Measurements from ENCODE around the gene SCN7A. TPM values are rescaled to one million over a fixed set of nuclear protein-coding genes. Genes with fewer than 3 reads are reported as not detected.

SCN7A gene
- total and polyA plus RNA-seq, 8 donors, result 21.9 to 112 (median 91.0) TPM

- peaks cover 0 to 11% of the 10 kb centered on the region in 2 donors for H3K4me1 ChIP-seq
- no peak overlapping the region for H3K4me3 ChIP-seq
- H3K36me3 ChIP-seq, result no peaks in the 10 kb centered on the region
- H3K27ac ChIP-seq, result peak overlapping the region in 1 of 2 donors; percentile 65
- no peaks in the 10 kb centered on the region for H3K9me3 ChIP-seq
- no peak for TF ChIP-seq CTCF (IDR thresholded peaks at IDR 0.05)
- peaks cover 0 to 18% of the 10 kb centered on the region in 2 donors for H3K27me3 ChIP-seq
- intact Hi-C loops (cut with DNase I), result no loop called here
- DNase-seq, result no peak
- no peak for ATAC-seq
Observed at GRCh38 chr2:166376873-166377272, 117.2 kb downstream of the SCN7A start.

GRCh38 chr2:166376488-166376828 is 117.6 kb downstream of the SCN7A start:
- no peak for DNase-seq
- H3K9me3 ChIP-seq, result no peaks in the 10 kb centered on the region
- H3K27me3 ChIP-seq, result peaks cover 0 to 18% of the 10 kb centered on the region in 2 donors
- TF ChIP-seq CTCF (IDR thresholded peaks at IDR 0.05), result no peak
- peak overlapping the region; percentile 56 to 65 for H3K27ac ChIP-seq
- H3K4me3 ChIP-seq, result peak overlapping the region; percentile 57 to 74
- intact Hi-C loops (cut with DNase I), result no loop called here
- H3K4me1 ChIP-seq, result peaks cover 0 to 11% of the 10 kb centered on the region in 2 donors
- no peak for ATAC-seq
- no peaks in the 10 kb centered on the region for H3K36me3 ChIP-seq

GRCh38 chr2:166375736-166376487 is 118.1 kb downstream of the SCN7A start, which contains the start of gene SCN9A:
TSS of gene SCN9A (minus strand) at chr2:166375944. CDS start at chr2:166311756, 64,188 bp downstream.
- ATAC-seq (peak; percentile 97), DNase-seq (peak; percentile 72 to 95 (median 88))
- no peak for TF ChIP-seq CTCF (IDR thresholded peaks at IDR 0.05)
- intact Hi-C loops (cut with DNase I), result no loop called here
- H3K36me3 ChIP-seq, result no peaks in the 10 kb centered on the region
- H3K27me3 ChIP-seq, result peaks cover 0 to 18% of the 10 kb centered on the region in 2 donors
- H3K4me1 ChIP-seq, result peaks cover 0 to 11% of the 10 kb centered on the region in 2 donors
- H3K9me3 ChIP-seq, result no peaks in the 10 kb centered on the region
- H3K4me3 ChIP-seq, result peak within 1 kb of the TSS; percentile 57 to 74
- H3K27ac ChIP-seq, result peak within 1 kb of the TSS; percentile 56 to 65

- Histone ChIP-seq H3K27me3 (peaks cover 0 to 18% of the 10 kb centered on the region in 2 donors), H3K9me3 (no peaks in the 10 kb centered on the region), H3K4me1 (peaks cover 0 to 11% of the 10 kb centered on the region in 2 donors), H3K27ac (peak overlapping the region; percentile 56 to 65), H3K4me3 (peak overlapping the region; percentile 57 to 74), H3K36me3 (no peaks in the 10 kb centered on the region)
- no peak for TF ChIP-seq CTCF (IDR thresholded peaks at IDR 0.05)
- DNase-seq (peak in 2 of 4 donors; percentile 24 to 35), ATAC-seq (peak; percentile 15)
- intact Hi-C loops (cut with DNase I), result no loop called here
Observed at GRCh38 chr2:166375195-166375735, 118.8 kb downstream of the SCN7A start.

GRCh38 chr2:166373951-166374350 is 120.1 kb downstream of the SCN7A start:
- no peak for DNase-seq
- Histone ChIP-seq H3K27ac (no peak overlapping the region), H3K4me3 (no peak overlapping the region), H3K27me3 (peaks cover 0 to 18% of the 10 kb centered on the region in 2 donors), H3K36me3 (no peaks in the 10 kb centered on the region), H3K9me3 (no peaks in the 10 kb centered on the region), H3K4me1 (peaks cover 0 to 11% of the 10 kb centered on the region in 2 donors)
- intact Hi-C loops (cut with DNase I), result no loop called here
- ATAC-seq, result no peak
- no peak for TF ChIP-seq CTCF (IDR thresholded peaks at IDR 0.05)
